ENCODE results near the gene ALOX5. TPM values are rescaled to one million over a fixed set of nuclear protein-coding genes. Genes with fewer than 3 reads are reported as not detected.

Gene ALOX5
- polyA plus RNA-seq, 1 of the 3 experiments (the other 2 are of a cell fraction): not detected

DNA sequence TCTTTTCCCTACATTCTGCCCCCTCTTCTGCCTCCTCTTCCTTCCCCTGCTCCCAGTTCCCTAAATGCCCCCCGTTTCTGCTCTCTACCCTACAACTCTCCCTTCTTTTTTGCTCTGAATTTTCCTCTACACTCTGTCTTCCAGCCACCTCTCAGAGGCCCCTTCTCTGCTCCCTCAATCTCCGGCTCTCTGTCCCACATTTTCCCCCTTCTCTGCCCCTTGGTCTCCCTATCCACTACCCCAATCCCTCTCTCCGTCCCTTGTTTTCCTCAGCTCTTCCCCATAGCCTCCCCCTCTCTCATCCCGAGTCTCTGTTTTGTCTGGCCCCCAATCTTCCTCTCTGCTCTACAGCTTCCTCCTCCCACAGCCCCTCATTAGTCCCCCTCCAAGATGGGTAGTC is 3.3 kb downstream of the ALOX5 start:
- ChIA-PET POLR2A (no interaction called here), CTCF (interaction anchor here (1.3 kb wide), 1 partner anchor 21 kb away, joined by 4 read pairs; no protein-coding TSS in a partner anchor)
- no peak overlapping the region for H3K9ac ChIP-seq
- H3K27ac ChIP-seq (ENCODE audit: low read depth in 2 of 2, low read length in 1 of 2): no peak overlapping the region
- no peak overlapping the region for H2AFZ ChIP-seq (ENCODE audit: low read depth)
- H4K20me1 ChIP-seq (ENCODE audit: insufficient read depth): no peaks in the 10 kb centered on the region
- 14% methylated on average over 4 of the region's 4 CpGs for WGBS (ENCODE audit: low lambda C conversion rate)
- TF ChIP-seq, protein P1, sequence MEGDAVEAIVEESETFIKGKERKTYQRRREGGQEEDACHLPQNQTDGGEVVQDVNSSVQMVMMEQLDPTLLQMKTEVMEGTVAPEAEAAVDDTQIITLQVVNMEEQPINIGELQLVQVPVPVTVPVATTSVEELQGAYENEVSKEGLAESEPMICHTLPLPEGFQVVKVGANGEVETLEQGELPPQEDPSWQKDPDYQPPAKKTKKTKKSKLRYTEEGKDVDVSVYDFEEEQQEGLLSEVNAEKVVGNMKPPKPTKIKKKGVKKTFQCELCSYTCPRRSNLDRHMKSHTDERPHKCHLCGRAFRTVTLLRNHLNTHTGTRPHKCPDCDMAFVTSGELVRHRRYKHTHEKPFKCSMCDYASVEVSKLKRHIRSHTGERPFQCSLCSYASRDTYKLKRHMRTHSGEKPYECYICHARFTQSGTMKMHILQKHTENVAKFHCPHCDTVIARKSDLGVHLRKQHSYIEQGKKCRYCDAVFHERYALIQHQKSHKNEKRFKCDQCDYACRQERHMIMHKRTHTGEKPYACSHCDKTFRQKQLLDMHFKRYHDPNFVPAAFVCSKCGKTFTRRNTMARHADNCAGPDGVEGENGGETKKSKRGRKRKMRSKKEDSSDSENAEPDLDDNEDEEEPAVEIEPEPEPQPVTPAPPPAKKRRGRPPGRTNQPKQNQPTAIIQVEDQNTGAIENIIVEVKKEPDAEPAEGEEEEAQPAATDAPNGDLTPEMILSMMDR (IDR thresholded peaks at IDR 0.05): no peak
- TF ChIP-seq FOXJ3 (CRISPR knock-in tag; IDR thresholded peaks at IDR 0.05): no peak
- TF ChIP-seq, protein P2, sequence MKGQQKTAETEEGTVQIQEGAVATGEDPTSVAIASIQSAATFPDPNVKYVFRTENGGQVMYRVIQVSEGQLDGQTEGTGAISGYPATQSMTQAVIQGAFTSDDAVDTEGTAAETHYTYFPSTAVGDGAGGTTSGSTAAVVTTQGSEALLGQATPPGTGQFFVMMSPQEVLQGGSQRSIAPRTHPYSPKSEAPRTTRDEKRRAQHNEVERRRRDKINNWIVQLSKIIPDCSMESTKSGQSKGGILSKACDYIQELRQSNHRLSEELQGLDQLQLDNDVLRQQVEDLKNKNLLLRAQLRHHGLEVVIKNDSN (IDR thresholded peaks at IDR 0.05; ENCODE audit: borderline replicate concordance, low read depth): no peak
- TF ChIP-seq POLR2AphosphoS5 (IDR thresholded peaks at IDR 0.05; ENCODE audit: low read depth, low read length): no peak
- no peak for TF ChIP-seq RCOR1 (IDR thresholded peaks at IDR 0.05; ENCODE audit: low read length)
- TF ChIP-seq RXRA (IDR thresholded peaks at IDR 0.05; ENCODE audit: borderline replicate concordance, low read depth): no peak
- TF ChIP-seq, protein P3, sequence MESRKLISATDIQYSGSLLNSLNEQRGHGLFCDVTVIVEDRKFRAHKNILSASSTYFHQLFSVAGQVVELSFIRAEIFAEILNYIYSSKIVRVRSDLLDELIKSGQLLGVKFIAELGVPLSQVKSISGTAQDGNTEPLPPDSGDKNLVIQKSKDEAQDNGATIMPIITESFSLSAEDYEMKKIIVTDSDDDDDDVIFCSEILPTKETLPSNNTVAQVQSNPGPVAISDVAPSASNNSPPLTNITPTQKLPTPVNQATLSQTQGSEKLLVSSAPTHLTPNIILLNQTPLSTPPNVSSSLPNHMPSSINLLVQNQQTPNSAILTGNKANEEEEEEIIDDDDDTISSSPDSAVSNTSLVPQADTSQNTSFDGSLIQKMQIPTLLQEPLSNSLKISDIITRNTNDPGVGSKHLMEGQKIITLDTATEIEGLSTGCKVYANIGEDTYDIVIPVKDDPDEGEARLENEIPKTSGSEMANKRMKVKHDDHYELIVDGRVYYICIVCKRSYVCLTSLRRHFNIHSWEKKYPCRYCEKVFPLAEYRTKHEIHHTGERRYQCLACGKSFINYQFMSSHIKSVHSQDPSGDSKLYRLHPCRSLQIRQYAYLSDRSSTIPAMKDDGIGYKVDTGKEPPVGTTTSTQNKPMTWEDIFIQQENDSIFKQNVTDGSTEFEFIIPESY (IDR thresholded peaks at IDR 0.05; ENCODE audit: borderline replicate concordance, low read depth): no peak
- TF ChIP-seq, protein P4, sequence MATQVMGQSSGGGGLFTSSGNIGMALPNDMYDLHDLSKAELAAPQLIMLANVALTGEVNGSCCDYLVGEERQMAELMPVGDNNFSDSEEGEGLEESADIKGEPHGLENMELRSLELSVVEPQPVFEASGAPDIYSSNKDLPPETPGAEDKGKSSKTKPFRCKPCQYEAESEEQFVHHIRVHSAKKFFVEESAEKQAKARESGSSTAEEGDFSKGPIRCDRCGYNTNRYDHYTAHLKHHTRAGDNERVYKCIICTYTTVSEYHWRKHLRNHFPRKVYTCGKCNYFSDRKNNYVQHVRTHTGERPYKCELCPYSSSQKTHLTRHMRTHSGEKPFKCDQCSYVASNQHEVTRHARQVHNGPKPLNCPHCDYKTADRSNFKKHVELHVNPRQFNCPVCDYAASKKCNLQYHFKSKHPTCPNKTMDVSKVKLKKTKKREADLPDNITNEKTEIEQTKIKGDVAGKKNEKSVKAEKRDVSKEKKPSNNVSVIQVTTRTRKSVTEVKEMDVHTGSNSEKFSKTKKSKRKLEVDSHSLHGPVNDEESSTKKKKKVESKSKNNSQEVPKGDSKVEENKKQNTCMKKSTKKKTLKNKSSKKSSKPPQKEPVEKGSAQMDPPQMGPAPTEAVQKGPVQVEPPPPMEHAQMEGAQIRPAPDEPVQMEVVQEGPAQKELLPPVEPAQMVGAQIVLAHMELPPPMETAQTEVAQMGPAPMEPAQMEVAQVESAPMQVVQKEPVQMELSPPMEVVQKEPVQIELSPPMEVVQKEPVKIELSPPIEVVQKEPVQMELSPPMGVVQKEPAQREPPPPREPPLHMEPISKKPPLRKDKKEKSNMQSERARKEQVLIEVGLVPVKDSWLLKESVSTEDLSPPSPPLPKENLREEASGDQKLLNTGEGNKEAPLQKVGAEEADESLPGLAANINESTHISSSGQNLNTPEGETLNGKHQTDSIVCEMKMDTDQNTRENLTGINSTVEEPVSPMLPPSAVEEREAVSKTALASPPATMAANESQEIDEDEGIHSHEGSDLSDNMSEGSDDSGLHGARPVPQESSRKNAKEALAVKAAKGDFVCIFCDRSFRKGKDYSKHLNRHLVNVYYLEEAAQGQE (IDR thresholded peaks at IDR 0.05; ENCODE audit: low read depth, low read length): no peak
- TF ChIP-seq SIN3A (IDR thresholded peaks at IDR 0.05; ENCODE audit: borderline replicate concordance, low read depth, low read length): no peak
- TF ChIP-seq, protein P5, sequence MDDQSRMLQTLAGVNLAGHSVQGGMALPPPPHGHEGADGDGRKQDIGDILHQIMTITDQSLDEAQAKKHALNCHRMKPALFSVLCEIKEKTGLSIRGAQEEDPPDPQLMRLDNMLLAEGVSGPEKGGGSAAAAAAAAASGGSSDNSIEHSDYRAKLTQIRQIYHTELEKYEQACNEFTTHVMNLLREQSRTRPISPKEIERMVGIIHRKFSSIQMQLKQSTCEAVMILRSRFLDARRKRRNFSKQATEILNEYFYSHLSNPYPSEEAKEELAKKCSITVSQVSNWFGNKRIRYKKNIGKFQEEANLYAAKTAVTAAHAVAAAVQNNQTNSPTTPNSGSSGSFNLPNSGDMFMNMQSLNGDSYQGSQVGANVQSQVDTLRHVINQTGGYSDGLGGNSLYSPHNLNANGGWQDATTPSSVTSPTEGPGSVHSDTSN (IDR thresholded peaks at IDR 0.05): no peak
- TF ChIP-seq JUND (IDR thresholded peaks at IDR 0.05): no peak
- no peak for TF ChIP-seq RFX5 (IDR thresholded peaks at IDR 0.05; ENCODE audit: low read length)
- TF ChIP-seq, protein P6, sequence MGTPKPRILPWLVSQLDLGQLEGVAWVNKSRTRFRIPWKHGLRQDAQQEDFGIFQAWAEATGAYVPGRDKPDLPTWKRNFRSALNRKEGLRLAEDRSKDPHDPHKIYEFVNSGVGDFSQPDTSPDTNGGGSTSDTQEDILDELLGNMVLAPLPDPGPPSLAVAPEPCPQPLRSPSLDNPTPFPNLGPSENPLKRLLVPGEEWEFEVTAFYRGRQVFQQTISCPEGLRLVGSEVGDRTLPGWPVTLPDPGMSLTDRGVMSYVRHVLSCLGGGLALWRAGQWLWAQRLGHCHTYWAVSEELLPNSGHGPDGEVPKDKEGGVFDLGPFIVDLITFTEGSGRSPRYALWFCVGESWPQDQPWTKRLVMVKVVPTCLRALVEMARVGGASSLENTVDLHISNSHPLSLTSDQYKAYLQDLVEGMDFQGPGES (IDR thresholded peaks at IDR 0.05; ENCODE audit: low read depth, low read length): no peak
- TF ChIP-seq, protein P7, sequence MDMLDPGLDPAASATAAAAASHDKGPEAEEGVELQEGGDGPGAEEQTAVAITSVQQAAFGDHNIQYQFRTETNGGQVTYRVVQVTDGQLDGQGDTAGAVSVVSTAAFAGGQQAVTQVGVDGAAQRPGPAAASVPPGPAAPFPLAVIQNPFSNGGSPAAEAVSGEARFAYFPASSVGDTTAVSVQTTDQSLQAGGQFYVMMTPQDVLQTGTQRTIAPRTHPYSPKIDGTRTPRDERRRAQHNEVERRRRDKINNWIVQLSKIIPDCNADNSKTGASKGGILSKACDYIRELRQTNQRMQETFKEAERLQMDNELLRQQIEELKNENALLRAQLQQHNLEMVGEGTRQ (IDR thresholded peaks at IDR 0.05; ENCODE audit: borderline replicate concordance, low read depth, low read length): no peak
- no peaks in the 10 kb centered on the region for H3F3A ChIP-seq (replicated peaks; ENCODE audit: insufficient read depth)
- no peaks in the 10 kb centered on the region for H3K36me3 ChIP-seq (replicated peaks in 1 of 2; ENCODE audit: control insufficient read depth in 1 of 2, insufficient read depth in 2 of 2, low read length in 1 of 2)
- no peaks in the 10 kb centered on the region for H3K9me2 ChIP-seq
- H3K9me3 ChIP-seq: no peaks in the 10 kb centered on the region
- peaks cover 0 to 2% of the 10 kb centered on the region in 2 experiments; a peak in 1 of 4 replicates for H3K4me1 ChIP-seq (ENCODE audit: control insufficient read depth in 1 of 2, insufficient read depth in 2 of 2, low read depth in 1 of 2, low read length in 1 of 2)
- no peaks in the 10 kb centered on the region for H3K79me2 ChIP-seq (ENCODE audit: insufficient read depth)
- H3K4me3 ChIP-seq (ENCODE audit: low read depth in 2 of 2, low read length in 1 of 2): no peak overlapping the region
- no peak for DNase-seq
- no peak overlapping the region for H3K4me2 ChIP-seq
- H3K27me3 ChIP-seq (ENCODE audit: insufficient read depth): peaks cover 50% of the 10 kb centered on the region

All from SK-N-SH (cell line).